OCI-LY7 (cell line): ENCODE data around the gene GNG7. TPM values are rescaled to one million over a fixed set of nuclear protein-coding genes. Genes with fewer than 3 reads are reported as not detected.

ENCODE experiments used
- BruUV-seq: library from RNA; stranded (reverse); fragments of 400-500 nt; replicated peaks from 2 replicates; lab custom pipeline; 2021; lab: Mats Ljungman, UMichigan
- CTCF ChIA-PET: fragments of 300-600 bp; sonication (Branson Sonifier 250); formaldehyde crosslinking; loops from one replicate; lab custom pipeline; 2022; ENCODE audit warnings: antibody characterized with exemption; ENCODE audit not compliant: unreplicated experiment; lab: Charles Lee
- POLR2A ChIA-PET: fragments of 300-600 bp; sonication (Branson Sonifier 250); formaldehyde crosslinking; loops from one replicate; lab custom pipeline; 2022; ENCODE audit warnings: antibody characterized with exemption; lab: Charles Lee
- DNase-seq: peaks from one replicate; pipeline ENCODE4 v3.0.0-alpha.2; 2015; ENCODE audit warnings: low spot score
- H2AFZ ChIP-seq: fragments of 200-600 bp; sonication (generic), shearing (Covaris generic); 2 replicates; pipeline ENCODE4 v1.6.1; 2014; ENCODE audit warnings: mild to moderate bottlenecking, antibody characterized with exemption, low read length, moderate library complexity
- H3K27ac ChIP-seq: fragments of 200-600 bp; sonication (generic); 2 replicates; pipeline ENCODE4 v1.5.1; 2014; ENCODE audit warnings: mixed run types, low read depth, mild to moderate bottlenecking, moderate library complexity, low read length, inconsistent platforms; ENCODE audit not compliant: poor library complexity, severe bottlenecking
- H3K36me3 ChIP-seq: fragments of 200-600 bp; sonication (generic); 2 replicates; pipeline ENCODE4 v1.6.1; 2014; ENCODE audit warnings: mild to moderate bottlenecking, antibody characterized with exemption, low read length, moderate library complexity, mixed read lengths; ENCODE audit not compliant: insufficient read depth
- H3K4me1 ChIP-seq: fragments of 200-600 bp; sonication (generic); 2 replicates; pipeline ENCODE4 v1.5.1; 2014; ENCODE audit warnings: mild to moderate bottlenecking, low read length; ENCODE audit not compliant: insufficient read depth, poor library complexity, severe bottlenecking
- H3K4me2 ChIP-seq: fragments of 200-600 bp; sonication (generic); 2 replicates; pipeline ENCODE4 v1.6.1; 2014; ENCODE audit warnings: mild to moderate bottlenecking, low read length
- H3K4me3 ChIP-seq: fragments of 200-600 bp; sonication (generic); 2 replicates; pipeline ENCODE4 v1.5.1; 2014; ENCODE audit warnings: mild to moderate bottlenecking, low read depth, low read length; ENCODE audit not compliant: poor library complexity, severe bottlenecking
- H3K79me2 ChIP-seq: fragments of 200-600 bp; sonication (generic); 2 replicates; pipeline ENCODE4 v1.6.1; 2016; ENCODE audit warnings: low read depth, mild to moderate bottlenecking, low read length, moderate library complexity, mixed read lengths; ENCODE audit not compliant: insufficient read depth
- H3K9me2 ChIP-seq: fragments of 200-600 bp; sonication (generic); 2 replicates; pipeline ENCODE4 v1.6.1; 2016; ENCODE audit warnings: mild to moderate bottlenecking, low read length, mixed read lengths; ENCODE audit not compliant: insufficient read depth
- H3K9me3 ChIP-seq: fragments of 200-600 bp; sonication (generic); 2 replicates; pipeline ENCODE4 v1.6.1; 2014; ENCODE audit warnings: mild to moderate bottlenecking, mixed run types, low read length, mixed read lengths
- H4K20me1 ChIP-seq: fragments of 200-600 bp; sonication (generic); 2 replicates; pipeline ENCODE4 v1.6.1; 2014; ENCODE audit warnings: mild to moderate bottlenecking, antibody characterized with exemption, low read length, moderate library complexity, mixed read lengths; ENCODE audit not compliant: insufficient read depth
- EZH2phosphoT487 ChIP-seq: fragments of 200-600 bp; sonication (generic); IDR thresholded peaks from 2 replicates; pipeline ENCODE4 v1.6.1; 2018; ENCODE audit warnings: low read depth, borderline replicate concordance, mild to moderate bottlenecking, mixed run types, antibody characterized with exemption, low read length, moderate library complexity, mixed read lengths
- intact Hi-C: fragments of 100-400 bp; cut with micrococcal nuclease; formaldehyde crosslinking; loops from one replicate; pipeline ENCODE4 v1.10.0; 2022; ENCODE audit not compliant: unreplicated experiment
- total RNA-seq, 2 experiments: library from RNA; depleted of rRNA in 1 of 2; stranded (reverse); fragments of >200 nt in 1 of 2; shearing (Covaris generic) in 1 of 2; gene quantifications; 2 replicates each; pipeline ENCODE4 v1.2.3, GENCODE V29; 2014 to 2022
- TF ChIP-seq, protein P1 (sequence below): fragments of 200-600 bp; sonication (generic); conservative IDR thresholded peaks from 2 replicates; pipeline ENCODE4 v1.5.1; 2014; ENCODE audit warnings: mild to moderate bottlenecking, antibody characterized with exemption, low read length, moderate library complexity, mixed read lengths

The GNG7 gene
- total RNA-seq, 2 experiments from 2014 or later, result 13.9 to 15.3 TPM

- Histone ChIP-seq H3K9me3 (no peaks in the 10 kb centered on the region), H3K4me3 (no peak overlapping the region), H3K36me3 (peaks cover 13% of the 10 kb centered on the region; the same call in 1 of the 2 replicates), H3K4me1 (no peaks in the 10 kb centered on the region), H3K27ac (no peak overlapping the region), H3K79me2 (no peaks in the 10 kb centered on the region), H3K9me2 (no peaks in the 10 kb centered on the region), H2AFZ (no peak overlapping the region), H3K4me2 (no peak overlapping the region), H4K20me1 (no peaks in the 10 kb centered on the region)
- ChIA-PET CTCF (no interaction called here), POLR2A (no interaction called here)
- intact Hi-C loops, result no loop called here
- no TSS peak for BruUV-seq
- TF ChIP-seq, protein P1, sequence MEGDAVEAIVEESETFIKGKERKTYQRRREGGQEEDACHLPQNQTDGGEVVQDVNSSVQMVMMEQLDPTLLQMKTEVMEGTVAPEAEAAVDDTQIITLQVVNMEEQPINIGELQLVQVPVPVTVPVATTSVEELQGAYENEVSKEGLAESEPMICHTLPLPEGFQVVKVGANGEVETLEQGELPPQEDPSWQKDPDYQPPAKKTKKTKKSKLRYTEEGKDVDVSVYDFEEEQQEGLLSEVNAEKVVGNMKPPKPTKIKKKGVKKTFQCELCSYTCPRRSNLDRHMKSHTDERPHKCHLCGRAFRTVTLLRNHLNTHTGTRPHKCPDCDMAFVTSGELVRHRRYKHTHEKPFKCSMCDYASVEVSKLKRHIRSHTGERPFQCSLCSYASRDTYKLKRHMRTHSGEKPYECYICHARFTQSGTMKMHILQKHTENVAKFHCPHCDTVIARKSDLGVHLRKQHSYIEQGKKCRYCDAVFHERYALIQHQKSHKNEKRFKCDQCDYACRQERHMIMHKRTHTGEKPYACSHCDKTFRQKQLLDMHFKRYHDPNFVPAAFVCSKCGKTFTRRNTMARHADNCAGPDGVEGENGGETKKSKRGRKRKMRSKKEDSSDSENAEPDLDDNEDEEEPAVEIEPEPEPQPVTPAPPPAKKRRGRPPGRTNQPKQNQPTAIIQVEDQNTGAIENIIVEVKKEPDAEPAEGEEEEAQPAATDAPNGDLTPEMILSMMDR, result no peak
- TF ChIP-seq EZH2phosphoT487, result no peak
- no peak for DNase-seq
These were observed 27.7 kb upstream of the GNG7 start for GRCh38 chr19:2729943-2730818.

DNA sequence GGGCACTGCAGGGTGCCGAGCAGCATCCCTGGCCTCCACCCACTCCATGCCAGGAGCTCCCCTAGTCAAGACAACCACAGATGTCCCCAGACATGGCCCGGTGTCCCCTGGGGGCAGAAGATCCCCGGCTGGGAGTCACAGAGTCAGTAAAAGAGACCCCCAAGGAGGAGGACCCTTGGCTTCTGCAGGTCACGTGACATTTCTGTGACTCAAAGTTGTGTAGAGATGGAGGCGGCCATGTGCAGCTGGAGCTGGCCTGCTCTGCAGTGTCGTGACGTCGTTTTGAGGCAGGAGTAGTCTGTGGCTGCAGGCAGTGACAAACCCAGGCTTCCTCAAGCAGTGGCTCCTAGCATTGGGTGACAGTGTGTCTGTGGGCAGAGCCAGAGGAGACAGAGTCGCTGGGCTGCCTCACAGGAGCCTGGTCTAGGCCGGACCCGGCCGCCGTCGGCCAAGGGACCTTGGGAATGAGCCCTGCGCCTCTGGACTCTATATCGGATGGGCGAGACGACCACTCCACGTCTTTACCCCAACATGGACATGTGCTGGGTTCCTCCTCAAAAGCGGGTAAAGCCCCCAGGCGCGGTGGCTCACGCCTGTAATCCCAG lies 26.4 kb upstream of the GNG7 start:
- intact Hi-C loops, result no loop called here
- DNase-seq, result no peak
- ChIA-PET POLR2A (no interaction called here), CTCF (no interaction called here)
- no peaks in the 10 kb centered on the region for H3K9me3 ChIP-seq
- no peaks in the 10 kb centered on the region for H3K79me2 ChIP-seq
- no peak overlapping the region for H3K4me3 ChIP-seq
- H4K20me1 ChIP-seq, result no peaks in the 10 kb centered on the region
- no peaks in the 10 kb centered on the region for H3K4me1 ChIP-seq
- H3K9me2 ChIP-seq, result no peaks in the 10 kb centered on the region
- TF ChIP-seq EZH2phosphoT487, result no peak
- TF ChIP-seq, protein P1, result no peak
- H3K36me3 ChIP-seq, result peaks cover under 1% of the 10 kb centered on the region; the same call in 1 of the 2 replicates
- H3K27ac ChIP-seq, result no peak overlapping the region
- no TSS peak for BruUV-seq
- no peak overlapping the region for H2AFZ ChIP-seq
- H3K4me2 ChIP-seq, result no peak overlapping the region

GRCh38 chr19:2727640-2727944 lies 25.1 kb upstream of the GNG7 start:
- Histone ChIP-seq H3K4me2 (no peak overlapping the region), H3K4me1 (no peaks in the 10 kb centered on the region), H3K27ac (no peak overlapping the region), H4K20me1 (no peaks in the 10 kb centered on the region), H3K36me3 (no peaks in the 10 kb centered on the region), H3K79me2 (no peaks in the 10 kb centered on the region), H3K9me2 (no peaks in the 10 kb centered on the region), H2AFZ (no peak overlapping the region), H3K4me3 (no peak overlapping the region), H3K9me3 (no peaks in the 10 kb centered on the region)
- ChIA-PET CTCF (no interaction called here), POLR2A (no interaction called here)
- TF ChIP-seq, protein P1, result no peak
- TF ChIP-seq EZH2phosphoT487, result no peak
- no TSS peak for BruUV-seq
- intact Hi-C loops, result no loop called here
- no peak for DNase-seq
